Measurements from ENCODE around the gene TMBIM1.

The TMBIM1 gene

DNA sequence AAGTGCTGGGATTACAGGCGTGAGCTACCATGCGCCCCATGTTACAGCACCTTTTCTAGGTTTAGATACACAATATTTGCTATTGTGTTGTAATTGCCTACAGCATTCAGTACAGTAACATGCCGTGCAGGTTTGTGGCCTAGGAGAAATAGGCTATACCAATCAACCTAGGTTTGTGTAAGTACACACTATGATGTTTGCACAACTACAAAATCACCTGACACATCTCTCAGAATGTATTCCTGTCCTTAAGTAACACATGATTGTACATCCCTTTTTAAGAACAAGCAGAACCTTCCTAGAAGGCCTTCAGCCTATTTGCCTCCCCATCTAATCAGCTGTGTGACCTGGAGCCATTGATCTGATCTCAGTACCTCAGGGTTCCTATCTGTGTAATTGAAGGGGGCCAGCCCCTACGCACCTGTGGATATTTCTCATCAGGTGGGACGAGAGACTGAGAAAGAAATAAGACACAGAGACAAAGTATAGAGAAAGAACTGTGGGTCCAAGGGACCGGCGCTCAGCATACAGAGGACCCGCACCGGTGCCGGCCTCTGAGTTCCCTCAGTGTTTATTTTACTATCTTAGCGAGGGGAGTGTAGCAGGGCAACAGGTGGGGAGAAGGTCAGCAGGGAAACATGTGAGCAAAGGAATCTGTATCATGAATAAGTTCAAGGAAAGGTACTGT lies 18.7 kb upstream of the TMBIM1 start:
- H3K4me3 ChIP-seq (replicated peaks in 1 of 2; ENCODE audit: low read depth in 2 of 2, low read length in 2 of 2), result no peak overlapping the region
- TF ChIP-seq, protein P1, sequence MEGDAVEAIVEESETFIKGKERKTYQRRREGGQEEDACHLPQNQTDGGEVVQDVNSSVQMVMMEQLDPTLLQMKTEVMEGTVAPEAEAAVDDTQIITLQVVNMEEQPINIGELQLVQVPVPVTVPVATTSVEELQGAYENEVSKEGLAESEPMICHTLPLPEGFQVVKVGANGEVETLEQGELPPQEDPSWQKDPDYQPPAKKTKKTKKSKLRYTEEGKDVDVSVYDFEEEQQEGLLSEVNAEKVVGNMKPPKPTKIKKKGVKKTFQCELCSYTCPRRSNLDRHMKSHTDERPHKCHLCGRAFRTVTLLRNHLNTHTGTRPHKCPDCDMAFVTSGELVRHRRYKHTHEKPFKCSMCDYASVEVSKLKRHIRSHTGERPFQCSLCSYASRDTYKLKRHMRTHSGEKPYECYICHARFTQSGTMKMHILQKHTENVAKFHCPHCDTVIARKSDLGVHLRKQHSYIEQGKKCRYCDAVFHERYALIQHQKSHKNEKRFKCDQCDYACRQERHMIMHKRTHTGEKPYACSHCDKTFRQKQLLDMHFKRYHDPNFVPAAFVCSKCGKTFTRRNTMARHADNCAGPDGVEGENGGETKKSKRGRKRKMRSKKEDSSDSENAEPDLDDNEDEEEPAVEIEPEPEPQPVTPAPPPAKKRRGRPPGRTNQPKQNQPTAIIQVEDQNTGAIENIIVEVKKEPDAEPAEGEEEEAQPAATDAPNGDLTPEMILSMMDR (IDR thresholded peaks at IDR 0.05; ENCODE audit: low read depth, low read length), result no peak

DNA sequence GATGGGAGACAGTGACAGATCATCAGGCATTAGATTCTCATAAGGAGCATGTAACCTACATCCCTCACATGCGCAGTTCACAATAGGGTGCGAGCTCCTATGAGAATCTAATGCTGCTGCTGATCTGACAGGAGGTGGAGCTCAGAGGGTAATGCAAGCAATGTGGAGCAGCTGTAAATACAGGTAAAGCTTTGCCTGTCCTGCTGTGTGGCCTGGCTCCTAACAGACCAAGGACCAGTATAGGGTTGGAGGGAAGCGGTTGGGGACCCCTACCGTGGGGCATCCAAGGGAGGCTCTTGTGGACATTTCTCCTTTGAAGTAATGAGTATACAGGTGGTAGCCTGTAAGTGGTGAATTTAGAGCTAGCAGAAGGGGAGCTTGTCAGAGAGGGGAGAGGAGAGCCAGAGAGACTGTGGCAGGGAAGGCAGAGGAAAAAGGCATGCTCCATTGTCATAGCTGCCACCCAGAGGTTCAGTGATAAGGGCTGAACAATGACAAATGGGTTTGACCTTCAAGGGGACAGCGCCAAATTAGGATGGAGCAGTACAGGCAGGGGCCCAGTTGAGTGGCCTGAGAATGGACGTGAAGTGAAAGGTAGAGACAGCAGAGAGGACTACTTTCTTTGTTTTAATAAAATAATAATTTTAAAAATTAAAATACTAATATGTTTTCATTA lies 15.2 kb upstream of the TMBIM1 start:
- no peak overlapping the region for H3K4me3 ChIP-seq (replicated peaks in 1 of 2; ENCODE audit: low read depth in 2 of 2, low read length in 2 of 2)
- DNase-seq (ENCODE audit: low read depth in 2 of 2), result no peak
- TF ChIP-seq, protein P1 (IDR thresholded peaks at IDR 0.05; ENCODE audit: low read depth, low read length), result no peak

More for the DNA sequence above, 18.7 kb upstream of the TMBIM1 start:
- DNase-seq (ENCODE audit: low read depth in 2 of 2), result no peak

DNA sequence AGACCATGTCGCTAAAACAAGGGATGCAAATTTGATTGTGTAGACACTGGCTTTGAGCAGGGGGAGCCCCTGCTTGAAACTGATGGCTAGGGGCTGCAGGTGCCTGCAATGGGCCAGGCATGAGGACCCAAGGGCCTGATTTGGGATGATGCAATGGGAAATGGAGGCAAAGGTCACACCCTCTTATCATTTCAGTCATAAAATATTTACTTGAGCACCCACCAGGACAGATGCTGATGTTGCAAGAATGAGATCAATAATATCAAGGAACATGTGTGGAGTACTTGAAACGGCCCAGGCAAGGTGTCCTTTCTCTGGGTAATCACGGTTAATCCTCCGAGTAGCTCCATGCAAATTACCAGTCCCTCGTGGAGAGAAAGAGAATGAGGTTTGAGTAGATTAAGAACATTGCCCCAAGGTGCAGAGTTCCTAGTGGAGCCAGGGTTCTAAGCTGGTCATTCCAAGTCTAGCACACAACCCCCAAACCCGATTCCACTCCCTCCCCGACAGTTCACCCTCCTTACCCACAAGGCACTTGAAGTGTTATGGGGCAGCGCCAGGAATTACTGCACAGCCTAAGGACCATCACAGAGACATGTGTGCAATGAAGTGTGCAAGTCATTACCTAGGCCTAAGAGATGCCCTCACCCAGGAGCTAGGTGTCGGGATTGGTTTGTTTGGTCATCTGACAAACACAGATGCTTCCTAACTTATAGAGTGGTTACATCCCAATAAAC lies 14.0 kb upstream of the TMBIM1 start:
- TF ChIP-seq, protein P1 (IDR thresholded peaks at IDR 0.05; ENCODE audit: low read depth, low read length), result no peak
- DNase-seq (ENCODE audit: low read depth in 2 of 2), result no peak
- H3K4me3 ChIP-seq (replicated peaks in 1 of 2; ENCODE audit: low read depth in 2 of 2, low read length in 2 of 2), result no peak overlapping the region

DNA sequence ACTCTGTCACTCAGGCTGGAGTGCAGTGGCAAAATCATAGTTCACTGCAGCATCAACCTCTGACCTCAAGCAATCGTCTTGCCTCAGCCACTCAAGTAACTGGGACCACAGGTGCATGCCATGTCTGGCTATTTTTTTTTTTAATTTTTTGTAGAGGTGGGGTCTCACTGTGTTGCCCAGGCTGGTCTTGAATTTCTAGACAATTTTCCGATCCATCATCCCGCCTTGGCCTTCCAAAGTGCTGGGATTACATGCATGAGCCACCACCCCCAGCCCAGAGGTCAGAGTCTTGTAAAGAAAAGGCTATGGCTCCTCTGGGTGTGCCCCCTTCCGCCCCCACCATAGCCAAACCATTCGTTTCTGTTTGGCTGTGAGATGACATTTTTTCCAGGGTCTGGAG lies 13.1 kb upstream of the TMBIM1 start:
- H3K4me3 ChIP-seq (replicated peaks in 1 of 2; ENCODE audit: low read depth in 2 of 2, low read length in 2 of 2), result no peak overlapping the region
- TF ChIP-seq, protein P1 (IDR thresholded peaks at IDR 0.05; ENCODE audit: low read depth, low read length), result no peak
- no peak for DNase-seq (ENCODE audit: low read depth in 2 of 2)

DNA sequence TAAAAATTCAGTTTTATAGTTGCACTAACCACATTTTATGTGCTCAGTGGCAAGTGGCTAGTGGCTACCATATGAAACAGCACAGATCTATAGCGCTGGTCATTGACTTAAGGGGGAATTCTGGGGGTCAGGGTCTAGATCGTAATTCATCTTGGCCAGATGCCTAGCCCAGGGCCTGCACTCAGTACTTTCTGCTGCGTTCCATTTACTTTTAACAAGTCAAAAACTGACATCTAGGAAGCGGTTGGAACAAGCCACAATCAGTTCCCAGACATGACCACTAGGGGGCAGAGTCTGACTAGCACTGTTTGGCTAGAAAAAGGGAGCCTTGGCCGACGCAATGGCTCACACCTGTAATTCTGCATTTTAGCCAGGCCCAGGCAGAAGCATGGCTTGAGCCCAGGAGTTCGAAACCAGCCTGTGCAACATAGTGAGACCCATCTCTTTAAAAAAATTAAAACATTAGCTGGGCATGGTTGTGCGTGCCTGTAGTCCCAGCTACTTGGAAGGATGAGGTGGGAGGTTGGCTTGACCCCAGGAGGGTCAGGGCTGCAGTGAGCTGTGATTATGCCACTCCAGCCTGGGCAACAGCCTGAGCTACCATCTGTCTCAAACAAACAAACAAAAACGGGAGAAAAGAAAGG lies 9.0 kb upstream of the TMBIM1 start:
- TF ChIP-seq, protein P1 (IDR thresholded peaks at IDR 0.05; ENCODE audit: low read depth, low read length), result peak; percentile 92
- peak; percentile 87 to 88 for DNase-seq (ENCODE audit: low read depth in 2 of 2)
- H3K4me3 ChIP-seq (replicated peaks in 1 of 2; ENCODE audit: low read depth in 2 of 2, low read length in 2 of 2), result no peak overlapping the region

DNA sequence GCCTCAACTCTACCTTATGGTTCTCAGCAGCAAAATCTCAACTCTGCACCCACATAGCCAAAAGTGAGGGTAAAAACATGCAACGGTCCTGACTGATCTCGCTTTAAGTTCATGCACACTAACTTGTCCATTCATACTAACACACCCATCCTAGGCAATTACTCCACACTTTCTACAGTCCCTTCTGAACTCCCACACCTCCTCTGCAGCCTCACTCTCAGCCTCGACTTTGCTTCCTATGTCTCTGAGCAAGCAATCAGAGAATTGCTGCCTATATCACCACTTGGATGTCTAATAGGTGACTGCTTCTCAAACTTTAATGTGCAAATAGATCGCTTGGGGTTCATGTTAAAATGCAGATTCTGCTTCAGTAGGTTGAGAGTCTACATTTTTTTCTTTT lies 7.8 kb upstream of the TMBIM1 start:
- no peak for DNase-seq (ENCODE audit: low read depth in 2 of 2)
- no peak overlapping the region for H3K4me3 ChIP-seq (replicated peaks in 1 of 2; ENCODE audit: low read depth in 2 of 2, low read length in 2 of 2)
- TF ChIP-seq, protein P1 (IDR thresholded peaks at IDR 0.05; ENCODE audit: low read depth, low read length), result no peak

Data from cardiac fibroblast (primary cell).